Ascending aorta (tissue), 2 donors: ENCODE measurements around the gene GSTA1. TPM values are rescaled to one million over a fixed set of nuclear protein-coding genes. Genes with fewer than 3 reads are reported as not detected.
"Not testable (repeated sequence)": the region's sequence is repeated elsewhere in the genome, so short reads cannot be mapped to it uniquely, and the experiment has no call there.

Experiments used
- DNase-seq, 2 donors: peaks; one replicate each; pipeline ENCODE4 v3.0.0-alpha.2; 2019; ENCODE audit warnings: low spot score in 2 of 2
- H3K27ac ChIP-seq, 2 donors: fragments of 200-600 bp; sonication (generic); one replicate each; pipeline ENCODE4 v1.5.1; 2016 to 2017; ENCODE audit warnings: mild to moderate bottlenecking in 1 of 2
- H3K27me3 ChIP-seq: fragments of 200-600 bp; sonication (generic); one replicate; pipeline ENCODE4 v1.5.1; 2017
- H3K36me3 ChIP-seq, 2 donors: fragments of 200-600 bp; sonication (generic); one replicate each; pipeline ENCODE4 v1.5.1; 2016
- H3K4me1 ChIP-seq, 2 donors: fragments of 200-600 bp; sonication (generic); one replicate each; pipeline ENCODE4 v1.5.1; 2016 to 2017; ENCODE audit warnings: mild to moderate bottlenecking in 1 of 2
- H3K4me3 ChIP-seq, 2 donors: fragments of 200-600 bp; sonication (generic); one replicate each; pipeline ENCODE4 v1.5.1; 2016 to 2017; ENCODE audit warnings: mild to moderate bottlenecking in 1 of 2
- H3K9me3 ChIP-seq, 2 donors: fragments of 200-600 bp; sonication (generic); one replicate each; pipeline ENCODE4 v1.5.1; 2016
- CTCF ChIP-seq, 3 experiments: fragments of 200-600 bp in 2 of 3; fragments of 450-650 bp in 1 of 3; sonication (generic) in 2 of 3; IDR thresholded peaks; one replicate each; pipeline ENCODE4 v1.5.1; 2016 to 2019; ENCODE audit warnings: antibody characterized with exemption in 3 of 3, mild to moderate bottlenecking in 1 of 3, moderate library complexity in 1 of 3
- intact Hi-C: fragments of 100-400 bp; cut with DNase I; formaldehyde crosslinking; loops from one replicate; pipeline ENCODE4 v1.15.1; 2023
- total RNA-seq: library from RNA; depleted of rRNA; stranded (reverse); fragments of >200 nt; gene quantifications from one replicate; pipeline ENCODE4 v1.1.0, GENCODE V29; 2016

The GSTA1 gene
- total RNA-seq, 1 donor from 2014 or later: 26.7 TPM

- DNase-seq, H3K4me3 ChIP-seq, H3K4me1 ChIP-seq, H3K27me3 ChIP-seq, H3K9me3 ChIP-seq, H3K36me3 ChIP-seq, intact Hi-C loops, H3K27ac ChIP-seq: not testable (repeated sequence)
These were observed 41.7 kb downstream of the GSTA1 start for GRCh38 chr6:52761673-52762491.

GRCh38 chr6:52760105-52760765, 43.4 kb downstream of the GSTA1 start:
- Histone ChIP-seq H3K4me3 (no peak overlapping the region), H3K4me1 (no peaks in the 10 kb centered on the region), H3K27me3 (no peaks in the 10 kb centered on the region), H3K27ac (no peak overlapping the region), H3K36me3 (no peaks in the 10 kb centered on the region), H3K9me3 (no peaks in the 10 kb centered on the region)
- TF ChIP-seq CTCF (IDR thresholded peaks at IDR 0.05): no peak
- intact Hi-C loops: no loop called here
- no peak for DNase-seq

GRCh38 chr6:52759085-52759484, 44.5 kb downstream of the GSTA1 start:
- H3K4me3 ChIP-seq: no peak overlapping the region
- H3K4me1 ChIP-seq: no peaks in the 10 kb centered on the region
- intact Hi-C loops: no loop called here
- H3K27ac ChIP-seq: no peak overlapping the region
- no peak for TF ChIP-seq CTCF (IDR thresholded peaks at IDR 0.05)
- no peak for DNase-seq
- no peaks in the 10 kb centered on the region for H3K9me3 ChIP-seq
- no peaks in the 10 kb centered on the region for H3K36me3 ChIP-seq
- H3K27me3 ChIP-seq: no peaks in the 10 kb centered on the region

GRCh38 chr6:52757651-52758338, 45.8 kb downstream of the GSTA1 start:
- H3K27ac ChIP-seq, H3K27me3 ChIP-seq, intact Hi-C loops, H3K4me1 ChIP-seq, H3K9me3 ChIP-seq, H3K36me3 ChIP-seq, H3K4me3 ChIP-seq, DNase-seq: not testable (repeated sequence)

GRCh38 chr6:52754443-52754842, 49.2 kb downstream of the GSTA1 start:
- no peaks in the 10 kb centered on the region for H3K36me3 ChIP-seq
- H3K27me3 ChIP-seq: no peaks in the 10 kb centered on the region
- no peak for DNase-seq
- H3K4me1 ChIP-seq: no peaks in the 10 kb centered on the region
- H3K27ac ChIP-seq: no peak overlapping the region
- intact Hi-C loops: no loop called here
- H3K4me3 ChIP-seq: no peak overlapping the region
- TF ChIP-seq CTCF (IDR thresholded peaks at IDR 0.05): no peak
- H3K9me3 ChIP-seq: peaks cover 0 to 4% of the 10 kb centered on the region in 2 donors

- H3K27me3 ChIP-seq, H3K36me3 ChIP-seq, H3K4me1 ChIP-seq, H3K9me3 ChIP-seq, H3K27ac ChIP-seq, intact Hi-C loops, DNase-seq, H3K4me3 ChIP-seq: not testable (repeated sequence)
These were observed 50.5 kb downstream of the GSTA1 start for GRCh38 chr6:52753137-52753536.

GRCh38 chr6:52752310-52752709, 51.3 kb downstream of the GSTA1 start:
- Histone ChIP-seq H3K9me3 (peaks cover 0 to 4% of the 10 kb centered on the region in 2 donors), H3K4me3 (no peak overlapping the region), H3K36me3 (no peaks in the 10 kb centered on the region), H3K27ac (no peak overlapping the region), H3K27me3 (no peaks in the 10 kb centered on the region), H3K4me1 (no peaks in the 10 kb centered on the region)
- TF ChIP-seq CTCF (IDR thresholded peaks at IDR 0.05): no peak
- intact Hi-C loops: no loop called here
- DNase-seq: no peak
